ENCODE measurements around the gene MORN5. TPM values are rescaled to one million over a fixed set of nuclear protein-coding genes. Genes with fewer than 3 reads are reported as not detected.

Gene MORN5
- total and polyA plus RNA-seq, 9 of the 15 experiments (the other 6 are each of a cell fraction or from before 2014, with no cell fraction given) = not detected

- no peak for TF ChIP-seq SAFB2 (IDR thresholded peaks at IDR 0.05; ENCODE audit: borderline replicate concordance, low read depth, low read length, severe bottlenecking)
- TF ChIP-seq RBM25 (IDR thresholded peaks at IDR 0.05; ENCODE audit: low read depth, low read length, severe bottlenecking) = peak; percentile 95
- no peak for TF ChIP-seq BRD4 (IDR thresholded peaks at IDR 0.05)
- 0 out of 2 replicates have a peak, but pooled peaks have one; percentile 44 for TF ChIP-seq HDAC2 (IDR thresholded peaks at IDR 0.05)
- TF ChIP-seq, protein P1, sequence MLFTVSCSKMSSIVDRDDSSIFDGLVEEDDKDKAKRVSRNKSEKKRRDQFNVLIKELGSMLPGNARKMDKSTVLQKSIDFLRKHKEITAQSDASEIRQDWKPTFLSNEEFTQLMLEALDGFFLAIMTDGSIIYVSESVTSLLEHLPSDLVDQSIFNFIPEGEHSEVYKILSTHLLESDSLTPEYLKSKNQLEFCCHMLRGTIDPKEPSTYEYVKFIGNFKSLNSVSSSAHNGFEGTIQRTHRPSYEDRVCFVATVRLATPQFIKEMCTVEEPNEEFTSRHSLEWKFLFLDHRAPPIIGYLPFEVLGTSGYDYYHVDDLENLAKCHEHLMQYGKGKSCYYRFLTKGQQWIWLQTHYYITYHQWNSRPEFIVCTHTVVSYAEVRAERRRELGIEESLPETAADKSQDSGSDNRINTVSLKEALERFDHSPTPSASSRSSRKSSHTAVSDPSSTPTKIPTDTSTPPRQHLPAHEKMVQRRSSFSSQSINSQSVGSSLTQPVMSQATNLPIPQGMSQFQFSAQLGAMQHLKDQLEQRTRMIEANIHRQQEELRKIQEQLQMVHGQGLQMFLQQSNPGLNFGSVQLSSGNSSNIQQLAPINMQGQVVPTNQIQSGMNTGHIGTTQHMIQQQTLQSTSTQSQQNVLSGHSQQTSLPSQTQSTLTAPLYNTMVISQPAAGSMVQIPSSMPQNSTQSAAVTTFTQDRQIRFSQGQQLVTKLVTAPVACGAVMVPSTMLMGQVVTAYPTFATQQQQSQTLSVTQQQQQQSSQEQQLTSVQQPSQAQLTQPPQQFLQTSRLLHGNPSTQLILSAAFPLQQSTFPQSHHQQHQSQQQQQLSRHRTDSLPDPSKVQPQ (CRISPR knock-in tag; IDR thresholded peaks at IDR 0.05; ENCODE audit: borderline replicate concordance) = no peak
- 0 out of 4 replicates have a peak, but pooled peaks of 1 of the 2 experiments have one; percentile 9 for TF ChIP-seq RCOR1 (IDR thresholded peaks at IDR 0.05; ENCODE audit: borderline replicate concordance in 1 of 2, low read depth in 2 of 2, low read length in 2 of 2)
- TF ChIP-seq PTBP1 (IDR thresholded peaks at IDR 0.05; ENCODE audit: low read depth, low read length) = no peak
- no peak for TF ChIP-seq XRCC5 (IDR thresholded peaks at IDR 0.05; ENCODE audit: low read depth, low read length)
- TF ChIP-seq KHSRP (IDR thresholded peaks at IDR 0.05) = no peak
- no peak for TF ChIP-seq SUPT5H (IDR thresholded peaks at IDR 0.05)
- TF ChIP-seq MYC (IDR thresholded peaks at IDR 0.05; ENCODE audit: low read depth, low read length) = no peak
- no peak for TF ChIP-seq MYC (CRISPR knock-in tag; IDR thresholded peaks at IDR 0.05; ENCODE audit: borderline replicate concordance, low read depth)
- TF ChIP-seq ZBTB17 (CRISPR knock-in tag; IDR thresholded peaks at IDR 0.05) = no peak
- TF ChIP-seq CHD4 (IDR thresholded peaks at IDR 0.05; ENCODE audit: insufficient read depth, insufficient replicate concordance, low read depth, low read length, poor library complexity, severe bottlenecking) = no peak
- no peak for TF ChIP-seq SETDB1 (IDR thresholded peaks at IDR 0.05; ENCODE audit: low read length)
- TF ChIP-seq CTBP1 (IDR thresholded peaks at IDR 0.05; ENCODE audit: borderline replicate concordance) = no peak
- TF ChIP-seq ZNF592 (IDR thresholded peaks at IDR 0.05) = no peak
- TF ChIP-seq, protein P2, sequence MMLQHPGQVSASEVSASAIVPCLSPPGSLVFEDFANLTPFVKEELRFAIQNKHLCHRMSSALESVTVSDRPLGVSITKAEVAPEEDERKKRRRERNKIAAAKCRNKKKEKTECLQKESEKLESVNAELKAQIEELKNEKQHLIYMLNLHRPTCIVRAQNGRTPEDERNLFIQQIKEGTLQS (IDR thresholded peaks at IDR 0.05) = no peak
- TF ChIP-seq, protein P2 (CRISPR knock-in tag; conservative IDR thresholded peaks at IDR 0.05) = no peak
- TF ChIP-seq ZNF551 (CRISPR knock-in tag; IDR thresholded peaks at IDR 0.05) = no peak
- TF ChIP-seq MAZ (CRISPR knock-in tag; conservative IDR thresholded peaks at IDR 0.05 in 1 of 2, IDR thresholded peaks at IDR 0.05 in 1 of 2) = no peak
Measured at GRCh38 chr9:122118343-122119165, 41.2 kb upstream of the MORN5 start (continued).

Measured in K562 (cell line).